GM12878 (cell line): ENCODE data around the gene SLC8B1. TPM values are rescaled to one million over a fixed set of nuclear protein-coding genes. Genes with fewer than 3 reads are reported as not detected.

Experiments used
- CTCF ChIP-seq, 3 experiments: IDR thresholded peaks in 2 of 3; conservative IDR thresholded peaks in 1 of 3; 2 replicates each; pipeline ENCODE4 v1.5.1; 2011; ENCODE audit warnings: low read depth in 3 of 3, low read length in 3 of 3, mild to moderate bottlenecking in 3 of 3, control low read depth in 2 of 3, moderate library complexity in 2 of 3, inconsistent platforms in 1 of 3, mixed read lengths in 1 of 3; ENCODE audit not compliant: control insufficient read depth in 2 of 3, insufficient read depth in 1 of 3; ENCODE audit errors: extremely low read depth in 1 of 3
- NFIC ChIP-seq: IDR thresholded peaks from 2 replicates; pipeline ENCODE4 v1.6.1; 2012; ENCODE audit warnings: low read depth, mild to moderate bottlenecking, inconsistent platforms, low read length, moderate library complexity
- NKRF ChIP-seq: fragments of 450-650 bp; conservative IDR thresholded peaks from 2 replicates; pipeline ENCODE4 v1.6.1; 2017; ENCODE audit warnings: mild to moderate bottlenecking, moderate library complexity
- PBX3 ChIP-seq: IDR thresholded peaks from 2 replicates; pipeline ENCODE4 v1.6.1; 2011; ENCODE audit warnings: mild to moderate bottlenecking, low read depth, low read length, moderate library complexity; ENCODE audit not compliant: insufficient replicate concordance
- SIX5 ChIP-seq: IDR thresholded peaks from 2 replicates; pipeline ENCODE4 v1.6.1; 2011; ENCODE audit warnings: mild to moderate bottlenecking, low read depth, low read length, moderate library complexity; ENCODE audit not compliant: severe bottlenecking
- SRF ChIP-seq, 2 experiments: IDR thresholded peaks; 2 replicates each; pipeline ENCODE4 v1.6.1; 2011; ENCODE audit warnings: low read depth in 2 of 2, low read length in 2 of 2, mild to moderate bottlenecking in 1 of 2, moderate library complexity in 1 of 2
- WRNIP1 ChIP-seq: IDR thresholded peaks from 2 replicates; pipeline ENCODE4 v1.6.1; 2011; ENCODE audit warnings: low read depth, low read length, improper control_type of control experiment, borderline replicate concordance
- polyA plus RNA-seq, 11 experiments: library from polyadenylated mRNA; depleted of rRNA in 4 of 11; unstranded in 6 of 11; stranded (reverse) in 5 of 11; fragments of >200 nt; fragmentation: Nextera tagmentation in 4 of 11; fragmentation: Illumina TruSeq in 1 of 11; extraction: Ambion mirVana in 4 of 11; extraction: Trizol in 1 of 11; gene quantifications; 1 replicate in 1 of 11; 2 replicates in 10 of 11; pipeline versions ENCODE4 v1.2.1 to v1.2.3, GENCODE V29; 2011 to 2016; ENCODE audit warnings: inconsistent platforms in 2 of 11, missing spikeins in 2 of 11, low read depth in 1 of 11
- total RNA-seq, 4 experiments: library from RNA; depleted of rRNA in 3 of 4; stranded (reverse); fragments of >200 nt in 3 of 4; fragmentation: Illumina TruSeq in 1 of 4; extraction: Trizol in 1 of 4; gene quantifications; 2 replicates each; pipeline versions ENCODE4 v1.2.1 to v1.2.3, GENCODE V29; 2013 to 2021
- TF ChIP-seq, protein P1 (sequence below): fragments of 450-650 bp; IDR thresholded peaks from 2 replicates; pipeline ENCODE4 v1.6.1; 2016; ENCODE audit warnings: mild to moderate bottlenecking

The SLC8B1 gene
- total and polyA plus RNA-seq, 10 of the 15 experiments (the other 5 are each of a cell fraction or from before 2014, with no cell fraction given): 0.18 to 12.3 (median 6.8) TPM

- TF ChIP-seq PBX3 (no peak), NKRF (no peak), CTCF (IDR thresholded peaks at IDR 0.05 in 2 of 3, conservative IDR thresholded peaks at IDR 0.05 in 1 of 3; ENCODE audit: control insufficient read depth in 2 of 3, extremely low read depth in 1 of 3, insufficient read depth in 1 of 3, low read depth in 3 of 3, low read length in 3 of 3) (no peak), NFIC (no peak), SRF (IDR thresholded peaks at IDR 0.05; ENCODE audit: low read depth in 2 of 2, low read length in 2 of 2) (no peak), WRNIP1 (no peak), SIX5 (no peak)
- TF ChIP-seq, protein P1, sequence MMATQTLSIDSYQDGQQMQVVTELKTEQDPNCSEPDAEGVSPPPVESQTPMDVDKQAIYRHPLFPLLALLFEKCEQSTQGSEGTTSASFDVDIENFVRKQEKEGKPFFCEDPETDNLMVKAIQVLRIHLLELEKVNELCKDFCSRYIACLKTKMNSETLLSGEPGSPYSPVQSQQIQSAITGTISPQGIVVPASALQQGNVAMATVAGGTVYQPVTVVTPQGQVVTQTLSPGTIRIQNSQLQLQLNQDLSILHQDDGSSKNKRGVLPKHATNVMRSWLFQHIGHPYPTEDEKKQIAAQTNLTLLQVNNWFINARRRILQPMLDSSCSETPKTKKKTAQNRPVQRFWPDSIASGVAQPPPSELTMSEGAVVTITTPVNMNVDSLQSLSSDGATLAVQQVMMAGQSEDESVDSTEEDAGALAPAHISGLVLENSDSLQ: no peak
These were observed 28.5 kb downstream of the SLC8B1 start (continued) for GRCh38 chr12:113306382-113306781.
